Muscle layer of colon (tissue), 2 donors: Measurements from ENCODE around the gene SLC25A53.

Source experiments
- H3K27ac ChIP-seq: one replicate; pipeline ENCODE4 v1.7.0; 2013; ENCODE audit warnings: low read depth, mild to moderate bottlenecking, low read length, moderate library complexity
- H3K27me3 ChIP-seq, 2 donors: one replicate each; pipeline ENCODE4 v1.7.0; 2013; ENCODE audit warnings: low read length in 2 of 2, mild to moderate bottlenecking in 2 of 2; ENCODE audit not compliant: insufficient read depth in 2 of 2, control insufficient read depth in 1 of 2
- H3K36me3 ChIP-seq: one replicate; pipeline ENCODE4 v1.7.0; 2013; ENCODE audit warnings: mild to moderate bottlenecking, low read length; ENCODE audit not compliant: insufficient read depth
- H3K4me1 ChIP-seq: one replicate; pipeline ENCODE4 v1.7.0; 2013; ENCODE audit warnings: mild to moderate bottlenecking, low read length; ENCODE audit not compliant: insufficient read depth
- H3K4me3 ChIP-seq, 2 donors: one replicate each; pipeline ENCODE4 v1.7.0; 2013; ENCODE audit warnings: low read length in 2 of 2, low read depth in 1 of 2, mild to moderate bottlenecking in 1 of 2, moderate library complexity in 1 of 2
- H3K9ac ChIP-seq: one replicate; pipeline ENCODE4 v1.7.0; 2013; ENCODE audit warnings: low read length
- H3K9me3 ChIP-seq: one replicate; pipeline ENCODE4 v1.7.0; 2013; ENCODE audit warnings: mild to moderate bottlenecking, low read length
- donor health status: abdominal sarcoma.
- donor health status: Adenocarcinoma of cecum.

SLC25A53 gene

GRCh38 chrX:104156630-104157529, at the start of gene SLC25A53:
TSS of gene SLC25A53 (minus strand) at chrX:104157009. CDS start at chrX:104105257, 51,752 bp downstream.
- Histone ChIP-seq H3K4me3 (peak within 1 kb of the TSS; percentile 60 to 61), H3K27me3 (no peaks in the 10 kb centered on the region), H3K27ac (peak within 1 kb of the TSS; percentile 54), H3K9ac (peak within 1 kb of the TSS; percentile 64), H3K9me3 (no peaks in the 10 kb centered on the region), H3K4me1 (peaks cover 4% of the 10 kb centered on the region), H3K36me3 (no peaks in the 10 kb centered on the region)

- Histone ChIP-seq H3K4me1 (no peaks in the 10 kb centered on the region), H3K36me3 (no peaks in the 10 kb centered on the region), H3K4me3 (no peak overlapping the region), H3K9ac (no peak overlapping the region), H3K27me3 (no peaks in the 10 kb centered on the region), H3K9me3 (no peaks in the 10 kb centered on the region), H3K27ac (no peak overlapping the region)
Measured at GRCh38 chrX:104205548-104205947, 48.7 kb upstream of the SLC25A53 start.

- H3K36me3 ChIP-seq, result no peaks in the 10 kb centered on the region
- H3K4me1 ChIP-seq, result no peaks in the 10 kb centered on the region
- no peaks in the 10 kb centered on the region for H3K9me3 ChIP-seq
- H3K27ac ChIP-seq, result no peak overlapping the region
- H3K9ac ChIP-seq, result no peak overlapping the region
- no peaks in the 10 kb centered on the region for H3K27me3 ChIP-seq
- no peak overlapping the region for H3K4me3 ChIP-seq
Measured at GRCh38 chrX:104195489-104196084, 38.8 kb upstream of the SLC25A53 start.

GRCh38 chrX:104195013-104195412, 38.2 kb upstream of the SLC25A53 start:
- Histone ChIP-seq H3K9ac (no peak overlapping the region), H3K27ac (no peak overlapping the region), H3K27me3 (no peaks in the 10 kb centered on the region), H3K9me3 (no peaks in the 10 kb centered on the region), H3K4me3 (no peak overlapping the region), H3K36me3 (peaks cover under 1% of the 10 kb centered on the region), H3K4me1 (no peaks in the 10 kb centered on the region)

GRCh38 chrX:104193485-104193884, 36.7 kb upstream of the SLC25A53 start:
- Histone ChIP-seq H3K36me3 (peaks cover 4% of the 10 kb centered on the region), H3K9me3 (no peaks in the 10 kb centered on the region), H3K9ac (no peak overlapping the region), H3K27ac (no peak overlapping the region), H3K27me3 (no peaks in the 10 kb centered on the region), H3K4me1 (no peaks in the 10 kb centered on the region), H3K4me3 (no peak overlapping the region)

GRCh38 chrX:104189837-104190236, 33.0 kb upstream of the SLC25A53 start:
- no peak overlapping the region for H3K9ac ChIP-seq
- H3K27me3 ChIP-seq, result no peaks in the 10 kb centered on the region
- H3K4me3 ChIP-seq, result no peak overlapping the region
- H3K27ac ChIP-seq, result no peak overlapping the region
- H3K4me1 ChIP-seq, result no peaks in the 10 kb centered on the region
- H3K9me3 ChIP-seq, result no peaks in the 10 kb centered on the region
- peaks cover 4% of the 10 kb centered on the region for H3K36me3 ChIP-seq

GRCh38 chrX:104187931-104188330, 31.1 kb upstream of the SLC25A53 start:
- H3K4me1 ChIP-seq, result no peaks in the 10 kb centered on the region
- peaks cover 4% of the 10 kb centered on the region for H3K36me3 ChIP-seq
- H3K9ac ChIP-seq, result no peak overlapping the region
- no peak overlapping the region for H3K27ac ChIP-seq
- no peaks in the 10 kb centered on the region for H3K9me3 ChIP-seq
- no peak overlapping the region for H3K4me3 ChIP-seq
- no peaks in the 10 kb centered on the region for H3K27me3 ChIP-seq

GRCh38 chrX:104183685-104184084, 26.9 kb upstream of the SLC25A53 start:
- H3K4me1 ChIP-seq, result no peaks in the 10 kb centered on the region
- no peaks in the 10 kb centered on the region for H3K9me3 ChIP-seq
- H3K9ac ChIP-seq, result no peak overlapping the region
- H3K4me3 ChIP-seq, result no peak overlapping the region
- H3K27me3 ChIP-seq, result no peaks in the 10 kb centered on the region
- H3K36me3 ChIP-seq, result no peaks in the 10 kb centered on the region
- no peak overlapping the region for H3K27ac ChIP-seq

GRCh38 chrX:104173841-104174240, 17.0 kb upstream of the SLC25A53 start:
- Histone ChIP-seq H3K4me1 (no peaks in the 10 kb centered on the region), H3K4me3 (no peak overlapping the region), H3K36me3 (no peaks in the 10 kb centered on the region), H3K27me3 (peaks cover 0 to 4% of the 10 kb centered on the region in 2 donors), H3K9ac (no peak overlapping the region), H3K9me3 (no peaks in the 10 kb centered on the region), H3K27ac (no peak overlapping the region)

- H3K36me3 ChIP-seq, result no peaks in the 10 kb centered on the region
- H3K4me1 ChIP-seq, result no peaks in the 10 kb centered on the region
- no peaks in the 10 kb centered on the region for H3K9me3 ChIP-seq
- no peak overlapping the region for H3K27ac ChIP-seq
- peaks cover 0 to 4% of the 10 kb centered on the region in 2 donors for H3K27me3 ChIP-seq
- H3K4me3 ChIP-seq, result no peak overlapping the region
- H3K9ac ChIP-seq, result no peak overlapping the region
Measured at GRCh38 chrX:104172788-104173187, 16.0 kb upstream of the SLC25A53 start.

- Histone ChIP-seq H3K4me3 (no peak overlapping the region), H3K27me3 (peaks cover 0 to 4% of the 10 kb centered on the region in 2 donors), H3K9me3 (no peaks in the 10 kb centered on the region), H3K36me3 (no peaks in the 10 kb centered on the region), H3K4me1 (no peaks in the 10 kb centered on the region), H3K27ac (no peak overlapping the region), H3K9ac (no peak overlapping the region)
Measured at GRCh38 chrX:104172121-104172520, 15.3 kb upstream of the SLC25A53 start.
